GM20000 (cell line): ENCODE results near the gene COL18A1.

Source experiments
- DNase-seq: peaks from one replicate; pipeline ENCODE4 v3.0.0; 2012; ENCODE audit warnings: low spot score
- TF ChIP-seq, protein P1 (sequence below): IDR thresholded peaks from 2 replicates; pipeline ENCODE4 v1.5.1; 2012; ENCODE audit warnings: mild to moderate bottlenecking, control low read depth; ENCODE audit errors: extremely low read depth, missing control alignments

COL18A1 gene

DNA sequence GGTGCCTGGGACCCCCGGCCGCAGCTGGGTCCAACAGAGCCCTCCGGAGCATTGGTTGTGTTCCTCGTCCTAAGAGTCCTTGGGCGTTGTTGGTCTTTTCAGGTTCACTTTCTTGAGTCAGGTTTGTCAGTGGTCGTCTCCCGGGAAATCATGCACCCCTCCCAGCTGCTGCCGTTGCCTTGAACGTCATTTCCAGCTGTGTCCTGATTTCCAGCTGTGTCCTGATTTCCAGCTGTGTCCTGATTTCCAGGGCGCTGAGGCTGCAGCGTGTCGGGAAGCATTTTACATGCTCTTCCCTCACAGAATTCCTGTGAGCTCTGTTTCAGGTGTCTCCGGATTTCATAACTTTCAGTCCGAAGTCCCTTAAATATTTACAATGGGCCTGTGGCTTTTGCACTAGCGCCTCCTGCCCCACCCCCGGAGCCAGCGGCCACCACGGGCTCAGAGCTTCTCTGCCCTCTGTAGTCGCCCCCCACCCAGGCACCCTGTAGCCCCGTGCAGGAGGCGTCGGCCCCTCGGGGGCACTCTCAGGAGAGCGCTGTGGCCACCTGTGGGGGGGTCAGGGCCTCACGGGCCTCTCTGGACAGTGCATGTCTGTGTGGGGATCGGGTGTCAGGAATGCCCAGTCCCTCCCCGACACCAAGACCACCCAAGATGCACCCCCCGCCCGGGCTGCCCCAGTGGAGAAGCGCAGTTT is 66.7 kb downstream of the COL18A1 start:
- no peak for DNase-seq
- TF ChIP-seq, protein P1, sequence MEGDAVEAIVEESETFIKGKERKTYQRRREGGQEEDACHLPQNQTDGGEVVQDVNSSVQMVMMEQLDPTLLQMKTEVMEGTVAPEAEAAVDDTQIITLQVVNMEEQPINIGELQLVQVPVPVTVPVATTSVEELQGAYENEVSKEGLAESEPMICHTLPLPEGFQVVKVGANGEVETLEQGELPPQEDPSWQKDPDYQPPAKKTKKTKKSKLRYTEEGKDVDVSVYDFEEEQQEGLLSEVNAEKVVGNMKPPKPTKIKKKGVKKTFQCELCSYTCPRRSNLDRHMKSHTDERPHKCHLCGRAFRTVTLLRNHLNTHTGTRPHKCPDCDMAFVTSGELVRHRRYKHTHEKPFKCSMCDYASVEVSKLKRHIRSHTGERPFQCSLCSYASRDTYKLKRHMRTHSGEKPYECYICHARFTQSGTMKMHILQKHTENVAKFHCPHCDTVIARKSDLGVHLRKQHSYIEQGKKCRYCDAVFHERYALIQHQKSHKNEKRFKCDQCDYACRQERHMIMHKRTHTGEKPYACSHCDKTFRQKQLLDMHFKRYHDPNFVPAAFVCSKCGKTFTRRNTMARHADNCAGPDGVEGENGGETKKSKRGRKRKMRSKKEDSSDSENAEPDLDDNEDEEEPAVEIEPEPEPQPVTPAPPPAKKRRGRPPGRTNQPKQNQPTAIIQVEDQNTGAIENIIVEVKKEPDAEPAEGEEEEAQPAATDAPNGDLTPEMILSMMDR: no peak

DNA sequence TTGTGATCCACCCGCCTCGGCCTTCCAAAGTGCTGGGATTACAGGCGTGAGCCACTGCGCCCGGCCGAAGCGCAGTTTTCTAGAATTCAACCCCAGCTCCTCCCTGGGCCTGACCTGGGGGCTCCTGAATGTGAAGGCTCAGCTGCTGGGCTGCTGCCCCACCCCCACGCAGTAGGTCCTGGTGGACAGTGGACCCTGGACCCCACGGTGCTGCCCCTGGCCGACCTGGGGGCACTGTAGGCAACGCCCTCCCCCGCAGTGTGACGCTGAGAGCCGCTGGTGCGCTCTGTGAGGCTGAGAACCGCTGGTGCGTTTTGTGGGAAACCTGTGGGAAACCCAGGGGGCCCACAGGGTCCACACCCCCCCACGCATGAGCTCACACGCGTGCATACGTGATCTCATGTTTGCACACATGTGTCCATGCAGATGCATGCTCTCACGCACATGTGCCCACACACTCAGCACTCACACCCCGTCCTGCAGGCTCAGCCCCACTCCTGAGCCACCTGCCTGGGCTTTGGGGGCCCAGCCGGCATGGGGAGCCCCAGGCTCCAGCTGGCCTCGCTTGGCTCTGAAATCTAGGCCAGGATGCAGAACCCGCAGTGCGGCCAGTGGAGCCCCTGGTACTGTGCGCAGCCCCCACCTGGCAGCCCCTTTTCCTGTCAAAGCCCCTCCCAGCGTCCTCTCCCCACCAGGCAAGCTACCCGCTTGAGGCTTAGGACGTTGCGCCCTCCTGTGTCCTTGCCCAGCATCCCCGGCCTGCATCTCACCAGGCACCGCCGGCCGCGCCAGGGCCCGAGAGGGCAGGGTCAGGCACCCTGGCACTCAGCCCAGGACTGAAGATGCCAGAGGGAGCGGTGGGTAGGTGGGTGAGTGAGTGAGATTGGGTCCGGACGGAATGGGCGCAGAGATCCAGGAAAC is 67.7 kb downstream of the COL18A1 start:
- TF ChIP-seq, protein P1: no peak
- no peak for DNase-seq

DNA sequence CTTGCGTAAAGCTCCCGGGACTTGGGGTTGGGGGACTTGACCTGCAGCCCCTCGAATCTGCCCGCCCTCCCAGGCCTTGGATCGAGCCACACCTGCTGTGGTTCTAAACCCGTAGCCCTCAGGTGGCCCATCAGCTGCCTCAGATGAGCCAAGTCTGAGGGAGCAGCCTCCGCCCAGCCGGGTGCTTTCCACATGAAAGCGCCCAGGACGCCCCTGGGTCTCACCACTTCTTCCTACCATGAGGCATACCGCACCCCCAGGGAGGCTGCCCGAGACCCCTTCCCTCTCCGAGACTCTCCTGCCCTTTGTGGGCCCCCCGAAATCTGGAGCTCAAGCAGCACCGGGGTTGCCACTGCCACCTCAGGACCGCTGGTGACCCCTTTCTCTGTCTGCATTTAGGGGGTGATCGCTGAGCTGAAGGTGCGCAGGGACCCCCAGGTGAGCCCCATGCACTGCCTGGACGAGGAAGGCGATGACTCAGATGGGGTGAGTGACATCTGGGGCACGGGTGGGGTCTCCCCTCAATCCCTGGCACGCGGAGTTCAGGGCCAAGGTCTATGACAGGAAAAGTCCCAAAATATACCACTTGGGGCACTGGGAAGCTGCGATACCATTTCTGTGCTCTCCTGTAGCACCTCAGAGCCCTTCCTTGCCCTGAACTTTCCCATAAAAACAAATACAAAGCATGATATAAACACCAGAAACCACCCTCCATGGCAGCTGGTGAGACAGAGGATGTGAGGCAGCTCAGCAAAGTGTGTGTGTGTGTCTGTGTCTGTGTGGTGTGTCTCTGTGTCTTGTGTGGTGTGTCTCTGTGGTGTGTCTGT is 68.7 kb downstream of the COL18A1 start:
- TF ChIP-seq, protein P1: no peak

DNA sequence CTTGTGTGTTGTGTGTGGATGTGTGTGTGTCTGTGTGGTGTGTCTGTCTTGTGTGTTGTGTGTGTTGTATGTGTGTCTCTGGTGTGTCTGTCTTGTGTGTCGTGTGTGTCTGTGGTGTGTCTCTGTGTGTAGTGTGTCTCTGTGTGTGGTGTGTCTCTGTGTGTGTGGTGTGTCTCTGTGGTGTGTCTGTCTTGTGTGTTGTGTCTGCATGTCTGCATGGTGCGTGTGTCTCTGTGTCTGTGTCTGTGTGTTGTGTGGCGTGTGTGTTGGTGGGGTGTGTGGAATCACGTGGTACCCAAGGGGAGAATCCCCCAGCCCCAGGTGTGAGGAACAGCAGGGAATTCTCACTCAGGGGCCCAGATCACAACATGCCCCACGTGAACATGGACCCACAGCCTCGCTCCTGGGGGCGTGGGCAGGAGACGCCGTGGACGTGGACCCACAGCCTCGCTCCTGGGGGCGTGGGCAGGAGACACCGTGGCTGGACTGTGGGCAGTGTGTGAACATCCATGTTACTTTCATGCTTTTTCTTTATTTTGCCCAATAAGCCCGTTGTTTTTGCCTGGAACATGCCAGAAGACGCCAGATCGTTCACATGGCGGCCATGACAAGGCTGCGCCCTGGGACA is 69.5 kb downstream of the COL18A1 start:
- DNase-seq: no peak
- TF ChIP-seq, protein P1: no peak

More for the DNA sequence above, 68.7 kb downstream of the COL18A1 start:
- no peak for DNase-seq

DNA sequence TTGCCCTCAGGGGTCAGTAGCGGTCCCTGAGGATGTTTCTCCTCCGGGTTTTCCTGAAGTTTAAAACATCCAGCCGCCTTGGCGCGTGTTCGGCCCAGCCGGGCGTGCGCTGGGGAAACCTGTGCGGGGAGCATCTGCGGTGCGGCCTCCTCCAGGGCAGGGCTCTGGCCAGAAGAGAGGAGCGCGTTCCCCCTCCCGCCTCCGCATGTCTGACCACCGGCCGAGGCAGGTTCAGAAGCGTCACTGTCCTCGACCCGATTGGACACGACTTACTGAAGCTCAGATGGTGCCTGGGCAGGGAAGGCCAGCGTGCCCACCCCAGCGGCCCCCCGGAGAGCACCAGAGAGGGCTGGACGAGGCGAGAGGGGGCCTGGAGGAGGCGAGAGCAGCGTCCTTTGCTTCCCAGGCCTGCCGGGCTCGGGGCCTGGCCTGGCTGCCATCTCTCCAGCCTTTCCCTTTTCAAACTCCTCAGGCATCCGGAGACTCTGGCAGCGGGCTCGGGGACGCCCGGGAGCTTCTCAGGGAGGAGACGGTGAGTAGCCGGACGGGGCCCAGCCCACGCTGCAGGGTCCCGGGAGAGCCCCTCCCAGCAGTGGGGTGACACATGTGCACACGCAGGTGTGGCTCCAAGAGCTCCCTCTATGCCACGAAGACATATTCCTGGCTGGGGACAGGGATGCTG is 70.2 kb downstream of the COL18A1 start:
- TF ChIP-seq, protein P1: no peak
- no peak for DNase-seq

DNA sequence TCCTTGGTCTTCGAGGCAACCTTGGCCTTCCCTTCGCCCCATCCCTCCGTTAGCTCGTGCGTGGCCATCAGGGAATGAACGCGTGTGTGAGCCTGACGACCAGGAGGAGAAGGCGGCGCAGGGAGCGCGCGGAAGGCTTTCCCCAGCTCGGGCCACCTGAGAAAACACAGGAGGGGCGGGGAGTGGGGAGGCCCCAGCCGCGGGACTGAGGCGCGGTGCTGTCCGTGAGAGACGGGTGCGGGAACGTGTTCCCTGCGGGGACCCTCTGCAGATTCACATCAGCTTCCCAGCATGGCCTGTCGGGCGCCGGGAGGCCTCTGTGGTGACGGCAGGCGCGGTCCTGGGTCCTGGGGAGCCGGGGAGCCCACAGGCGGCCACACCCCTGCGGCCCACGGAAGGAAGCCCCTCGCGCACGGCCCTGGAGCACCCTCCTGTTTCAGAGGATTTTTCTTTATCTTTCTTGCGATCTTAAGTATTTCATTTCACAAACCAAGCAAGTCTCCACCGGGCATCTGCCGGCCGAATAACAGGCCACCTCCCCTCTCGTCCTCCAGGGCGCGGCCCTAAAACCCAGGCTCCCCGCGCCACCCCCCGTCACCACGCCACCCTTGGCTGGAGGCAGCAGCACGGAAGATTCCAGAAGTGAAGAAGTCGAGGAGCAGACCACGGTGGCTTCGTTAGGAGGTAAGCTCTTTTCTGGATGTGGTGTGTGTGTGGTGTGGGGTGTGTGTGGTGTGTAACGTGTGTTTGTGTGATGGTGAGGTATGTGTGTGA is 71.0 kb downstream of the COL18A1 start:
- TF ChIP-seq, protein P1: no peak

More for the DNA sequence above, 71.0 kb downstream of the COL18A1 start:
- no peak for DNase-seq
